ENCODE results near the gene KLK7.

- TF ChIP-seq CTCF (IDR thresholded peaks at IDR 0.05; ENCODE audit: low read depth, low read length) (no peak), POLR2A (IDR thresholded peaks at IDR 0.05; ENCODE audit: extremely low read depth, insufficient read length) (no peak), MYC (IDR thresholded peaks at IDR 0.05; ENCODE audit: low read depth, low read length) (no peak)
Observed at GRCh38 chr19:51007488-51007887, 23.8 kb upstream of the KLK7 start.

Measured in NB4 (cell line).